Thyroid gland (tissue), 4 donors: Measurements from ENCODE around the gene ADAMTS2.

Source experiments
- CTCF ChIP-seq, 6 experiments: fragments of 200-600 bp in 3 of 6; fragments of 450-650 bp in 3 of 6; sonication (generic) in 3 of 6; IDR thresholded peaks; one replicate each; pipeline ENCODE4 v1.5.1; 2016 to 2019; ENCODE audit warnings: antibody characterized with exemption in 6 of 6, mild to moderate bottlenecking in 2 of 6, inconsistent platforms in 1 of 6, moderate library complexity in 1 of 6
- POLR2A ChIP-seq, 2 donors: fragments of 450-650 bp; IDR thresholded peaks; one replicate each; pipeline ENCODE4 v1.6.1; 2017; ENCODE audit warnings: antibody characterized with exemption in 2 of 2, mild to moderate bottlenecking in 2 of 2, moderate library complexity in 1 of 2

GRCh38 chr5:179367491-179367890 lies 22.2 kb upstream of the ADAMTS2 start:
- TF ChIP-seq POLR2A (IDR thresholded peaks at IDR 0.05) (no peak), CTCF (IDR thresholded peaks at IDR 0.05) (no peak)
